ENCODE measurements around the gene RAVER1.
"Not testable (repeated sequence)": the region's sequence is repeated elsewhere in the genome, so short reads cannot be mapped to it uniquely, and the experiment has no call there.

RAVER1 gene

DNA sequence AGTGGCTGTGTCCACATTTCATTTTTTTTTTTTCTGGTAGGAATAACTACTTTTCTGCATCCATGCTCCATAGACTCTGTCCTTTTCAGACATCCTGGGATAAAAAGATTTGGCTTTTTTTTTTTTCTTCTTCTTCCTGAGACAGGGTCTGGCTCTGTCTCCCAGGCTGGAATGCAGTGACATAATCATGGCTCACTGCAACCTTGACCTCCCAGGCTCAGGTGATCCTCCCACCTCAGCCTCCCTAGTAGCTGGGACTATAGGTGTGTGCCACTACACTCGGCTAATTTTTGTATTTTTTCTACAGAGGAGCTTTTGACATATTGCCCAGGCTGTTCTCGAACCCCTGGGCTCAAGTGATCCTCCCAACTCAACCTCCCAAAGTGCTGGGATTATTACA is 10.2 kb upstream of the RAVER1 start:
- no peak for DNase-seq

DNA sequence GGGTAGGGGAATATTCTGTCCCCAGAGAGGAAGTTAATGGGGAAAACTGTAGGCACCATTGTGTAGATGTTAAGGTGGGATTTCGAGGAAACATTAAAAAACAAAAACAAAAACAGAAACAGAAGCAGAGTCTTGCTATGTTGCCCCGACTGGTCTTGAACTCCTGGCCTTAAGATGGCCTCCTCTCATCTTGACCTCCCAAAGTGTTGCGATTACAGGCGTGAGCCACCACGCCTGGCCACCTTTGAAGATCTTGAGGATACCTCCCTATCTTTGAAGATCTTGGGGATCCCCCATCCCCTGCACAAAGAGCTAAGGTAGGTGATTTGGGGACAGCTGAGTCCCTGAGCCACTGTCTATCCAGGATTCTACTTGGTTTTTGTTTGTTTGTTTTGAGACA is 6.6 kb upstream of the RAVER1 start:
- DNase-seq, result no peak

DNA sequence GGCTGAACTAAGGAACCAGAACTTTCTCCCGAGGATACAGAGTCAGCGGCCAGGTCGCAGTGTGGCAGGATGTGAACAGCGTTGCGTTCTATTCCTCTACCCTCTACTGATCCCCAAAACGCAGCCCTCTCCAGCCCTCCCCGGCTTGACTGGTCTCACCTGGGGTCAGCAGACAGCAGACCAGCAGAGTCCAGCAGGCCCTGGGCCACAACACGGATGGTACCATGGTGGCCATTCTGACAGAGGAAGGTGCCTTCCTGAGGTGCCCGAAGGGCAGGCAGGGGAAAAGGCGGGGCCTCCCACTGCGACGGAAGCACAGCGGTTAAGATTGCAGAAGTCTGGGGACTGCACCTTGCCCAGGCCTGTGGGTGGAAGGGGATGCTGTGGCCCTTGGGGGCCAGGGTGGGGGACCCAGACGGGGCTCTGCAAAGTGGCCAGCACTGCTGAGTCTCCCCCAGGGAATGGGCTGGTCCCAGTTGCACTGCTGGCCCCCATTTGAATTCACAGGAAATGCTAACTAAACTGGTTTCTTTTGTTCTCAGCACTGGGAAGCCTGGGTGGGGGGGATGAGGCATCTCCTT is 6.1 kb upstream of the RAVER1 start, which contains the start of gene ICAM3:
Gene ICAM3 (minus strand): TSS at position 245 of the 581 bp plus-strand sequence. CDS start 10 bp downstream, at position 235.
- peak; percentile 83 for DNase-seq

DNA sequence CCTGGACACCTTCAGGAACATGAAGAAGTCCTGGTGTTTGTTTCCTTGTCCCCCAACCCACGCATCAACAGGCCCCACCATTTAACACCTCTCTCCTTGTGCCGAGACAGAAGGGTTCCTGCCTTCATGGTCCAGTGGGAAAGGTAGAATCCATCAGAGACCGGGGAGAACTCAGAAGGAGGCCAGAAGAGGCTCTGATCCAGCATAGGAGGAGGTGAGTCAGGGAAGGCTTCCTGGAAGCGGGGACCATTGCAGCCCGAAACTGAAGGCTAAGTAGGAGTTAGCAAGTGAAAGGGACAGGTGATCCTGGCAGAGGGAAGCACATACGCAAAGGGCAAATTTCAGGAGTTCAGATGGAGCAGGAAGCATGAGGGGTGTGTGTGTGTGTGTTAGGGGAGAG is 5.6 kb upstream of the RAVER1 start:
- DNase-seq, result peak; percentile 40

DNA sequence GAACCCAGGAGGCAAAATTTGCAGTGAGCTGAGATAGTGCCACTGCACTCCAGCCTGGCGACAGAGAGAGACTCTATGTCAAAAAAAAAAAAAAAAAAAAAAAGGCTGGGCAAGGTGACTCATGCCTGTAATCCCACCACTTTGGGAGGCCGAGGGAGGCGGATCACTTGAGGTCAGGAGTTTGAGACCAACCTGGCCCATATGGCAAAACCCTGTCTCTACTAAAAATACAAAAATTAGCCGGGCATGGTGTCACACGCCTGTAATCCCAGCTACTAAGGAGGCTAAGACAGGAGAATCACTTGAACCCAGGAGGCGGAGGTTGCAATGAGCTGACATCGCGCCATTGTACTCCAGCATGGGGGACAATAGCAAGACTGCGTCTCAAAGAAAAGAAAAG is 3.4 kb upstream of the RAVER1 start:
- not testable (repeated sequence) for DNase-seq

DNA sequence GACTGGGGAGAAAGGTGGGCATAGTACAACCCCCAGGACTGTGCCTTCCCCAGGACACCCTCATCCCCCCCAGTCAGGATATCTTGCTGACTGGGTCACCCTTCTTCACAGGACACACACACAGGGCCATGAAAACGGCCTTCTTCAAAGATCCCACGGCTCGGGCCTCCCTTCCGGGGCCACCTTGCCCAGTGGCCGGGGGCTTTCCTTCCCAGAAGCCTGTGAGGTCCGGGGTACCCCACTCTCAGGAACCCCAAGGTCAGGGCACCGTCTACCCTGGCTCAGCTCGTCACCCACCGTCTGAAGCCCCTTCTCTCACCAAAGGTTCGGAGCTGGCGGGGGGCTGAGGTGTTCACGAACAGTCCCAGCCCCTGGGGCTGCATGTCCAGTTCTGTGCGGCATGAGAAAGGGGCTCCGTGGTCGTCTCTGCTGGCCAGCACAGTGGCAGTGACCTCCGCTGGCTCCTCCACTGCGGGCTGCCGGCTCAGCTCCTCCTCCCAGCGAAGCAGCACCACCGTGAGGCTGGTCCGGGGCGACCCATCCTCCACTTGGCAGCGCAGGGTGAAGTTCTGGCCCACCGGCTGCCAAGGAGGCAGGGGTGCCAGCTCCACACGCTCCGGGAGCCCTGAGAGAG is 2.1 kb upstream of the RAVER1 start:
- DNase-seq, result no peak

DNA sequence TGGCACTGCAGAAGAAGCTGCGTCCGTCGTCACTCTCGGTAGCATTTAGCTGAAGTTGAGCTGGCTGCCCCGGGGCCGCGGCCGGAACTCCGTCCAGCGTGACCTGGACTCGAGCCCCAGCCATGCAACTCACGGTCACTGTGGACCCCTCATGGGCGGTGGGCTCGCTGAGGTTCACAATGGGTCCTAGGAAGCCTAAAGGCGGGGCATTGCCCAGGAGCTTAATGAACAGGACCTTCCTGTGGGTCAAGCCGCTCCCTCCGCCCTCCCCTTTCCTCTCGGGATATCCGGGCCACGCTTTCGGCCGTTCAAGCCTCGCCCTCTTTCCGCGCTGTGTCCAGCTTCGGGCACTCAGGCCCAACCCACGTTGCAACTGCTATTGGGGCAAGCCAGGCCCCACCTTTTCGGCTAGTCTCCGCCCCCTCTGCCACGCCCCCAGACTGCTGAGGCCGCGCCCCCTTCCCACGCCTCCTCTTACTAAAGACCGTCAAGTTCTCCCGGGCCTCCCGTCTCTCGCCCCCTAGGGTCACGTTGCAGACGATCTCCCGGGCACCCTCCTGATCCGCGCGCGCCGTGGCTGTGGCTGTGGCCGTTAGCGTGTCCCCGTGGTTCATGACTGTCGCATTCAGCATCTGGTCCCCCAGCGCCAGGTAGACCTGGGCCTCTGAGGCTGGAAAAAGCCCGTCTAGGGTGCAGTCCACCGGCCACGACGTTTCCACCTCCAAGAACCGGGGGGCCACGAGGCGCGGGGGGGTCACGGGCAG is 1.4 kb upstream of the RAVER1 start:
- DNase-seq, result peak; percentile 87

DNA sequence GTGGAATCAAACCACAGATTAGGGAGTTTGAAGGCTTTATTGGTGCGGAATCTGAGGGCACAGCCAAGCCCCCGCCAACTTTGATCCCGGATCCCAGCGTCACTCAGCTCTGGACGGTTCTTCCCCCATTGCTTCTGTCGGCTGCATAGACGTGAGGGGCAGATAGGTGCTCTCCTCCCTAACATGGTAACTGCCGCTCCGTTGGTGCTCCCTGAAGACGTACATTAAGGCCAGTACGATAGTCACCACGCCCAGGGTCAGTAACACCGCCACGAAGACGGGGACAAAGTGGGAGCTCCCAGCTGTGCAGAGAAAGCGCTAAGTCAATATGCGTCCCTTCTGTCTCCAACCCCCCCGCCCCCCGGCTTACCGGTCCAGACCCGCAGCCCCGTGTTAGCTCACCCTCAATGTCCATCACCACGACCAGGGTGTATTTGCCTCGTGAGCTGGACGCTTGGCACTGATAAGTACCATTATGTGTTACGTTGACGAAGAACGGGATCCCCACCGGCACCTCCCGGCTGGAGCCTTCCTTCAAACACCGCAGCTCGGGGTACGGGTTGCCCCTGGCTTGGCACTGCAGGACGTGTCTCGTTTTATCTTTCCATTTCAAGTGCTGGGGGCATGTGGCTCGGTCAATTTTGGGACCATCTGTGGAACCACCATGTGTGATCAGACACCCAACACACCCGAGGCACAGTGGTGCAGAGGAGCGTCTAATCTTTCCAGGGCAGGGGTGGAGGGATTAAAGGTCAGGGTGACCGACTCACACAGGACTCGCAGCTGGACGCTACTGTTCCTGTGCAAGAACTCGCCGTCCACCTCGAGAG is 644 bp upstream of the RAVER1 start:
- DNase-seq, result no peak

DNA sequence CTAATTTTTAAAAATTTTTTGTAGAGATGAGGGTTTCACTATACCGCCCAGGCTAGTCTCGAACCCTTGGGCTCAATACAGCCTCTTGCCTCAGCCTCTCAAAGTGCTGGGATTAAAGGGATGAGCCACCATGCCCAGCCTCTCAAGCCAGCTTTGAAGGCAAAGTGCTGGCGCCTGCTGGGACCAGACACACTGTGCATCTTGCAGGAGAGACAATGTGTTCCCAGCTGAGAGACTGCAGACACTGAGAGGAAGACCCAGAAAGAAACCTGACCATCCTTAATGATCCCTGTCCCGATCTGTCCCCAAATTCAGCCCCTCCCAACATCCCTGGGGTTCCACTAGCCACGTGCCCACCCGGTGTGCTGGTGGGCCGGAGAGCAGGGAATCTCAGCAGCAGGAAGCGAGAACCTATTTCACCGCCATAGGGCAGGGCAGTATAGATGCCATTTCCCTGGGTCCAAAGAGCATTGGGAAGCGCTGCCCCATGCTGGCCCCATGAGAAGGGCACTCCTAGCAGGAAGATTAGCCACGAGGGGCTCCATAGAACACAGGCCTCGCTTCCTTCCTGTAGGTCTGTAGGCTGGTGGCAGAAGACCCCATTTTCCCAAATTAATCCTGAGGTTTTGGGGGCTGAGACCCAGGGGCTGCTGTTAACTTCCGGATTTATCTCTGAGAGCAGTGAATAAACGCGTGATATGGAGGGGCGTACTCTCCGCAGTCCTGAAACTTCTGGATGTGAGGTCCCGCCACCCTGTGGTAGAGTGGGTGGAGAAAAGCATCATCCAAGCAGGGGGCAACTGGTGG is 968 bp downstream of the RAVER1 start:
- no peak for DNase-seq

DNA sequence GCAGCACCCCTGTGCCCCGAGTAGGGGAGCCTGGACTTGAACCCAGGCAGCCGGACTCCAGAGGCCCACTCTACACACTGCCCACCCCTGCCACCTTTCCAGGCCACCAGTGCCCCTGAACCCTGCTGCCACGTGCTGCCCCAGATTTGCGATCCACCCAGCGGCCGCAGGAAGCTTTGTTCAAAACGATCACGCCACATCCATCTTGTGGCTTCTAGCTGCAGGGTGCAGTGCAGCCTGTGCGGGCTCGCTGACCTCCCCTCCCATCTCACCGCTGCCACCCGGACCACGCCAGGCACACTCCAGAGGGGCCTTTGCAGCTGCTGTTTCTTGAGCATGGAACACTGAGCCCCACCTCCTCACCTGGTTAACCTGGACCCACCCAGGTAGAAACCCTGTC is 3.8 kb downstream of the RAVER1 start:
- no peak for DNase-seq

DNA sequence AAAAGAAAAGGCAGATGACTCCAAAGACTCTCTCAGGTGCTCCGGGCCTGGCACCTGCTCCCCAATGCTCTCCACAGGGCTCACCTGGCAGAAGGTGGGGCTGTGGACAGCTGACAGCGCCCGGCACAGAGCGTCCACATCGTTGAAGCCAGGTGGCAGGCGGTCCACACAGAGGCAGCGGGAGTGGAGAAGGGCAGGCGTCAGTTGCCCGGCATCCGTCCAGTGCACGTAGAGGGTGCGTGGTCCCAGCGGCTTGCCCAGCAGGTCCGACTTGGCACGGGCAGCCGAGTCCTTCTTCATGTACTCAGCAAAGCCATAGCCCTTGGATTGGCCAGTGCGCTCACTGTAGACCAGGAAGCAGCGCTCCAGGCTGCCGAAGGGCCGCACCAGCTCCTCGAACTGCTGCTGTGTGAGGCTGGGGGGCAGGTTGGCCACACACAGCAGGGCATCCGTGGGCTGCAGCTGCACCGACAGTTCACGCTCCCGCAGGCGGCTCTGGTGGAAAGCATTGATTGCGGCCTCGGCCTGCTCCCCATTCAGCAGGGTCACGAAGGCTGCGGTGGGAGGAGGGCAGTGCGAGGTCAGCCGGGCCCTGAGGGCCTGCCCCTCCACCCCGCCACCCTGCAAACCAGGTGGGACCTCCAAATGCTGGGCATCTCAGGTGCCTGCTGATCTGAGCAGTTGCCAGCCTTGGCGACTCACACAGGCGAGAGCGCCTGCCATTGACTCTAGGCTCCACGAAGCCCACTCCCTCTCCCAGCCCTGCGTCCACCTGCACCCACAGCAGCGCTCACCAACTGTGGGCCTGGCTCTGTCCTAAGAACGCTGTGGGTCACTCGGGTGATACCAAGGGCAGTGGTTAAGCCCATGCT is 4.5 kb downstream of the RAVER1 start:
- DNase-seq, result no peak

DNA sequence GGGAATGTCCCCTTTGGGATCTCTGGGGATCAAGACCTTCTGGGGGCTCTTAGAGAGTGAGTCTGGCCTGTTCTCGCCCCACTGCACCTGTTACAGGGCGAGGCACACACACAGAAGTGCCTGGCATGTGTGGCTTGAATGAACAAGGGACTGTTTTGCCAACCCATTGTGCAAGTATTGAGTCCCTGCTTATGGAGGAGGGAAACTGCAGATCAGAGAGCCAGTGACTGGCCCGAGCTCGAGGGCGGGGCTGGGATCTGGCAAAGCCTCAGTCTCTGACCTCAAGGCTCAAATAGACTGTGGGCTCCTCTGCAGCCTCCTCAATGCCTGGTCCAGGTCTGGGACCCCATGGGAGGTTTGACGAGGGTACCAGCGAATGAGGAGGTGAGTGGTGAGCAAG is 5.5 kb downstream of the RAVER1 start:
- no peak for DNase-seq

DNA sequence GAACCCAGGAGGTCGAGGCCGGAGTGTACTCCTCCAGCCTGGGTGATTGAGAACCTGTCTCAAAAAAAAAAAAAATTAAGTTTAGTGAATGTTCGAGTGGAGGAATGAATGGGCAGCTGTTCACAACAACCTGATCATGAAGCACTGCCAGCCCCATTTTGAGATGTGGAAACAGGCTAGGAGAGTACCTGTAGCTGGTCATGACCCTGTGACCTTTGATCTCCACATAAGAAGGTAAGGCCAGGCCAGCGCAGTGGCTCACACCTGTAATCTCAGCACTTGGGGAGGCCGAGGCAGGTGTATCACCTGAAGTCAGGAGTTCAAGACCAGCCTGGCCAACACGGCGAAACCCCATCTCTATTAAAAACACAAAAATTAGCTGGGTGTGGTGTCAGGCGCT is 7.6 kb downstream of the RAVER1 start:
- no peak for DNase-seq

DNA sequence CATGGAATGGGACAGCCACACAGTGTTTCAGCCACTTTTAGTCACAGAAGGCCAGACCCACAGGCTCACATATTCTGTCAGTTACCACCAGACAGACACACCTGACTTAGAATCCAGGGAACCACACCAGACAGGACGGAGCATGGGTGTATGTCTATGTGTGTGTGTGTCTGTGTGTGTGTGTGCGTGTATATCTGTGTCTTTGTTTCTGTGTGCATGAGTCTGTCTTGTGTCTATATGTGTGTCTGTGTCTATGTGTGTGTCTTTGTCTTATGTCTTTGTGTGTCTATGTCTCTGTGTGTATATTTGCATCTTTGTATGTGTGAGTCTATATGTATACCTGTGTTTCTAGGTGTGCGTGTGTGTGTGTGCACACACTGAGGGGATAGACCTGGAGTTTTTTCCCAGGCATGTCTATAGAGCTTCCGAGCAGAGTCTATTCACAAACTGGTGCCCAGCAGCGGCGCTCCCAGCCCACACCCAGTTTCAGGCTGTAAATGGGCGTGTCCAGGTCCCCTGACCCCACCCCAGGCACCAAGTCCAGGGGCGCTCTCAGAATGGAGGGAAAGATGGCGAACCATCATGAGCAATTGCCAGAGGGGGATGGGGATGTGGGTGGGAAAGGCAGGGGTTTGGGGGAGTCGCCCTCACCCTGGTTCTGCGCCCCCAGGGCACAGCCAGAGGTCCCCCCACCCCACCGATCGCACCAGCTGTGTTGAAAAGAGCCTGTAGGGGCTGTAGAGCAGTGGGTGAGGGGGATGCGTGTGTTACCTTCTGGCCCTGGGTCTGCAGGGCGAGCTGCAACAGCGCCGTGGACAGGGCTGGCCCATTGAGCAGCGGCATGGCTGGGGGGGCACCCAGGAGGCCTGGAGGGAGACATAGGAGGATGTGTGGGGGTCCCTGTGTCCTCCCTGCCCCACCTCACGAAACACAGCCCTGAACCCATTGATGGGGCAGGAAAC is 11.2 kb downstream of the RAVER1 start:
- no peak for DNase-seq

DNA sequence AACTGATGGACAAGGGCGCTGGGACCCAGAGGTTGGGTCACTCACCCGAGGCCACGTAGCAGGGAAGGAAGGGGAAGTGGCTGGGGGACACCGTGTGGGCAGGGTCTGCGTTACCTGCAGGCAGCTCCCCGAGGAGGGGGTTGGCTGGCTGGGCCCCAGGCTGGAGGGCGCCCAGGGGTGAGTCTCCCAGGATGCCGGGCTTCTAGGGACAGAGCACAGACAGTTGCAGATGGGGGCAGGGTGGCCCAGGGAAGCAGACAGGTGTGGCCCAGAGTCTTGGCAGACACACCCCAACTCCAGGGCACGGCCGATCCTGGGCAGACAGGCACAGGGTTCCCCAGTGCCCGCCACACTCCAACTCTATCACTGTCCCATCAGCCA is 11.9 kb downstream of the RAVER1 start:
- no peak for DNase-seq

DNA sequence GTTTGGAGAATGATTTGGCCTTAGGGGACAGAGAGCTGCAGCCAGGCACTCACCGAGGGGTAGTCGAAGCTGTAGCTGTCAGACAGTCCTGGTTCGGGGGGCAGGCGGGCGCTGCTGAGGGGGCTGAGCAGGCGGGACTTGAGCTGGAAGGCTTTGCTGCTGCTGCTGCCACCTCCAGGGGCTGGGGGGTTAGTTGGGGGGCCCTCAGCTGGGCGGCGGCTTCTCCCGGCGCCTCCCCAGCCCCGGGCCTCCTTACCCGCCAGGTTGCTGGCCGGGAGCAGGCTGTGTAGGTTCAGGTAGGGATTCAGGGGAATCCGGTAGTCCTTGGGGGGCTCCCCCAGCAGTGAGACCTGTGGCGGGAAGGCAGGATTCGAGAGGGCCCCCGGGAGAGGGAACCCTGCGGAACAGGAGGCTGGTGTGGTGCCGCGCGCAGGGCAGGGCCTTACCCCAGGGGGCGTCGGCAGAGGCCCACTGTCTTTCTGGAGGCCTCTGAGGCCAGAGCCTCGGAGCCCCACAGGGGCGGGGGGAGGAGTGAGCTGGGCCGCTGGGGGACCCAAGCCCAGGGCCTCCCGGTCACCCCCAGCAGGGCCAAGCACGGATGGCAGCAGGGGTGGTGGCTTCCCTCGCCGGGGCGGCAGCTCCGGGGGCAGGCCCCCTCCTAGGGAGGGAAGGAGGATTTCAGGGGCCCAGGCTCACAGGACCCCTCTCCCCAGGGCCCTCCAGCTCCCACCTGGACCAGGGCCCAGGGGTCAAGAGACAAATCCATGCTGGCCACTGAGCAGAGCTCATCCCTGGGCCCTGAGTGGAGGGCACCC is 12.5 kb downstream of the RAVER1 start:
- no peak for DNase-seq

DNA sequence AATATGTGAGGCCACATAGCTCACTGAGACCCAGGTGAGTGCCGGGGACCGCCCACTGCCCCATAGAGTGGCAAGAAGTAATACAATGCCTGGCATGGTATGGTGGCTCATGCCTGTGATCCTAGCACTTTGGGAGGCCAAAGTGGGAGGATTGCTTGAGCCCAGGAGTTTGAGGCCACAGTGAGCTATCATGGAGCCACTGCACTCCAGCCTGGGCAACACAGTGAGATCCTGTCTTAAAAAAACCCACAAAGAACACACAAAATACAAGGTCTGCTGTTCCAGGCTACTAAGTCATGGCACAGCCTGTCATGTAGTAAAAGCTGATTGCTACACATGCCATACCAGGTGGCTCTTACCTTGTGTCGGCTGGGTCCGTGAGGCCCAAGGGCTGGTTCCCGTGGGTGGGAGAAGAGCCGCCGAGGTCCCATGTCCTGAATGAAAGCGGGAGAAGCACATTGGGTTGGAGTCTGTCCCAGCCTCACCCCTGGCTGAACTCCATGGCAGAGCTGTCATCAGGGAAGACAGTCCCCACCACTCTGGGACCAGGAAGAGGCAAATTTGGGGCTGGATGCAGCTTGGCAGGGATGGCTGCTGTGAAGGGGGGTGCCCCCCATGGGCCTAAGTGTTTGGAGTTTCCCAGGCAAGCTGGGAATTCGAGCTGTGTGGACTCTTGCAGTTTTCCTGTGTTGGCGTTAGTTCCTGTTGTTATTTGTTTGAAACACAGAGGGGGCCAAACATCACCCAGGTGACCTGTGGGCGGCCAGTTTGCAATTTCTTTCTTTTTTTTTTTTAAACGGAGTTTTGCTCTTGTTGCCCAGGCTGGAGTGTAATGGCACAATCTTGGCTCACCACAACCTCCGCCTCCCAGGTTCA is 14.3 kb downstream of the RAVER1 start:
- DNase-seq, result no peak

DNA sequence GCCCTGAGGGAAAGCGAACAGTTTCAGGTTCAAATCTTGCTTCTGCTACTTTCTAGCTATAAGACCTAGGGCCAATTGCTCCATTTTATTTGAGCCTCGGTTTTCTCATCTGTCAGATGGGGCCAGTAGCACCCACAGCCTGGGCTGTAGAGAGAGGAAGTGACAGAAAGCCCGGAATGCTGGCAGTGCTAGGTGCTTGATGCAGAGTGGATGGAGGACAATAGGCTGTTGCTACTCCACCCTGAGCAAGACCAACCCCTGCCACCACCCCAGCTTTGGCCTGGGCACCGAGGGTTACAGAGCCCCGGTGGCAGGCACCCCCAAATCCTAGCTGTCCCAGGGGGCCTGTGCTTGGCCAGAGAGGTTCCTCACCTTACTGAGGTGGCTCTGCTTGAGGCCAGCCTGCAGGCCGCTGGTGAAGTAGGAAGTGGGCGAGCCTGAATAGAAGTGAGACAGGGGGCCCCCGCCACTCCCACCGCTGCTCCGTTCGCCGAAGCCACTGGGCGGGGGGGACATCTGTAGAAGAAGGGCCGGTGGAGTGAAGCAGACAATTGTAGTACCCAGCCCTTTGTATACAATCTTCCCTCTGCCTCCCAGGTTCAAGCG is 15.4 kb downstream of the RAVER1 start:
- no peak for DNase-seq

All from stimulated activated CD8-positive, alpha-beta memory T cell treated with anti-CD3 and anti-CD28 coated beads, Interleukin-4, amount 100 ng/mL, for 48 hours (primary cell).